Esophagus squamous epithelium (tissue), 4 donors: ENCODE measurements around the gene RTL5.

Experiments
- CTCF ChIP-seq, 6 experiments: fragments of 450-650 bp in 4 of 6; fragments of 200-600 bp in 2 of 6; sonication (generic) in 2 of 6; IDR thresholded peaks; one replicate each; pipeline ENCODE4 v1.5.1; 2016 to 2019; ENCODE audit warnings: antibody characterized with exemption in 6 of 6, mild to moderate bottlenecking in 4 of 6, moderate library complexity in 4 of 6
- POLR2A ChIP-seq, 4 donors: fragments of 450-650 bp; IDR thresholded peaks; one replicate each; pipeline ENCODE4 v1.6.1; 2017; ENCODE audit warnings: antibody characterized with exemption in 4 of 4, mild to moderate bottlenecking in 4 of 4, moderate library complexity in 3 of 4

DNA sequence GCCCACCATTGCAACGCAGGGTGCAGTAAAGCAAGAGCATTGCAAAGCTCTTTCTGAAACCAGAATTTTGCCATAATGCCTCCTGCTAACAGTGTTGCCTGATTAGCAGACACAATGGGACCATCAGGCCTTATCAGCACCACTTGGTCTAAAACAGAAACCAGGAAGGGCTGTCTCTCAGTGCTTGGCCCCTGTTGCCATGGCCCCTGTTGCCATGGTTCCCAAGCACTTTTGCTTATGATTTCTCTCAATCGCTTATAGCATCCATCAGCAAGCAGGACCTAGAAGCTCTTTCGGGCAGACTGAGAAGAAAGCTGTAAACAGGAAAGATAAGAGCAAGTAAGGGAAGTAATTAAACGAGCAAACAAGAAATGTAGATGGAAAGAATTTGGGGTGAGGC is 36.8 kb downstream of the RTL5 start:
- TF ChIP-seq CTCF (IDR thresholded peaks at IDR 0.05) (no peak), POLR2A (IDR thresholded peaks at IDR 0.05) (no peak)
